ENCODE results near the gene ANKRD11. TPM values are rescaled to one million over a fixed set of nuclear protein-coding genes. Genes with fewer than 3 reads are reported as not detected.

The ANKRD11 gene
- total RNA-seq, 2 donors from 2014 or later = 118 to 159 TPM

DNA sequence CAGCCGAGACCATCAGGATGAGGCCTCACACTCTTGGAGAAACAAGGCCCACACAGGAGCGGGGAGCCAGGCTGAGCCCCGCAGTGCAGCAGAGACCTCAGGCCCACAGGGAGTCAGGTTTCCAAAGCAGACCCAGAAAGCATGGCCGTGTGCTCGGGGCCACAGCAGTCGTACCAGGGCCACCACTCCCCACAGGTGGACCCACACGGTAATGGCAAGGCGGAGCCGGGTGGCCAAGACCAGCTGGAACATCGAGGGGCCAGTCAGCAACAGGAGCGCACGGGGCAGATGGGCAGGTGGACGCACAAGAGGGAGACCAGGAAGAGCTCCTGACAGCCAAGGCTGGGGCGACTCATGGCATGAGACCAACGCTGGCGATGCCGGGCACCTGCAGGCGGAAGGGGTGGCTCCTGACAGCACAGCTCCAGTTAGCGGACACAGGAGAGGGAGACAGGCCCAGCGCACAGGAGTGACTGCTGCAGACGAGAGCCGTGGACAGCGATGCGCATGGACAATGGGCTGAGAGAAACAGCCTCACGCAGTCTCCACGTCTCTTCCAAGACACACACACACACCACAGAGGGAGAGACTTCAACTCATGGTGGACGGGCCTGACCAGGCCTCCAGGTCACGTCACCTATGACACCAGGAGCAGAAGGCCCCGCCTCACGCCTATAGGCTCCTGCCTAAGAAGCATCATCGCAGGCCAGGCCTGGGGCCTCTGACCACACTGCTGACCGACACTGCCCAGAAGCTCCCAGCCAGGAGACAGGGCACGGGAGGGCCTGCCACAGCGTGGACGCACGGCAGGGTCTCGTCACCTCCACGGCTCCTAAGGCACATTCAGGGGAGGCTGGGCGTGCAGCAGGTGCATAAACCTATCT lies 214.3 kb downstream of the ANKRD11 start:
- no peak overlapping the region for H3K27ac ChIP-seq (ENCODE audit: low read depth, low read length)
- peaks cover 45% of the 10 kb centered on the region for H3K36me3 ChIP-seq (ENCODE audit: control insufficient read depth, insufficient read depth, low read length)
- 94 to 95% methylated on average over 30 to 39 of the region's 39 CpGs for WGBS, 2 experiments (ENCODE audit: insufficient coverage in 1 of 2, insufficient read length in 1 of 2)
- no peaks in the 10 kb centered on the region for H3K9me3 ChIP-seq (ENCODE audit: control insufficient read depth, low read length)
- Mint-ChIP-seq H3K4me1 (no peaks in the 10 kb centered on the region), H3K36me3 (ENCODE audit: low read depth) (peaks cover 56% of the 10 kb centered on the region), H3K4me3 (no peak overlapping the region), H3K27me3 (ENCODE audit: insufficient read depth) (no peaks in the 10 kb centered on the region), H3K27ac (no peak overlapping the region), H3K9me3 (no peaks in the 10 kb centered on the region)
- H3K4me1 ChIP-seq (ENCODE audit: control insufficient read depth, insufficient read depth, low read length) = no peaks in the 10 kb centered on the region
- TF ChIP-seq, protein P1, sequence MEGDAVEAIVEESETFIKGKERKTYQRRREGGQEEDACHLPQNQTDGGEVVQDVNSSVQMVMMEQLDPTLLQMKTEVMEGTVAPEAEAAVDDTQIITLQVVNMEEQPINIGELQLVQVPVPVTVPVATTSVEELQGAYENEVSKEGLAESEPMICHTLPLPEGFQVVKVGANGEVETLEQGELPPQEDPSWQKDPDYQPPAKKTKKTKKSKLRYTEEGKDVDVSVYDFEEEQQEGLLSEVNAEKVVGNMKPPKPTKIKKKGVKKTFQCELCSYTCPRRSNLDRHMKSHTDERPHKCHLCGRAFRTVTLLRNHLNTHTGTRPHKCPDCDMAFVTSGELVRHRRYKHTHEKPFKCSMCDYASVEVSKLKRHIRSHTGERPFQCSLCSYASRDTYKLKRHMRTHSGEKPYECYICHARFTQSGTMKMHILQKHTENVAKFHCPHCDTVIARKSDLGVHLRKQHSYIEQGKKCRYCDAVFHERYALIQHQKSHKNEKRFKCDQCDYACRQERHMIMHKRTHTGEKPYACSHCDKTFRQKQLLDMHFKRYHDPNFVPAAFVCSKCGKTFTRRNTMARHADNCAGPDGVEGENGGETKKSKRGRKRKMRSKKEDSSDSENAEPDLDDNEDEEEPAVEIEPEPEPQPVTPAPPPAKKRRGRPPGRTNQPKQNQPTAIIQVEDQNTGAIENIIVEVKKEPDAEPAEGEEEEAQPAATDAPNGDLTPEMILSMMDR (conservative IDR thresholded peaks at IDR 0.05) = no peak
- DNase-seq = no peak
- no peak overlapping the region for H3K9ac ChIP-seq (ENCODE audit: extremely low read depth, low read length, poor library complexity, severe bottlenecking)
- no peak overlapping the region for H3K4me3 ChIP-seq (ENCODE audit: low read length)
- H3K27me3 ChIP-seq (ENCODE audit: control insufficient read depth, insufficient read depth, low read length, poor library complexity, severe bottlenecking) = no peaks in the 10 kb centered on the region

DNA sequence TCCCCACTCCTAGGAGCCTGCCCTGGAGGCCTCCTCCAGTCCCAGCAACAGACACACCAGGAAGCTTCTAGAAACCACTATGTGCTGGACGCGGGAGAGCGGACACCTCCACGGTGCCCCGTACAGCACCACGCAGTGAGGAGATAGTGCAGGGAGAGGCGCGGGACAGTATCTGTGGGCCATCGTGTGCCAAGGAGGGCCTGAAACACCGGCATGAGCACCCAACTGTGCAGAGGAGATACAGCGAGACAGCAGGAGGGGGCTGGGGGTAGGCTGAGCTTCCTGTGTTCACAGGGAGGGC lies 215.1 kb downstream of the ANKRD11 start:
- no peaks in the 10 kb centered on the region for H3K4me1 Mint-ChIP-seq
- Histone ChIP-seq H3K27me3 (ENCODE audit: control insufficient read depth, insufficient read depth, low read length, poor library complexity, severe bottlenecking) (no peaks in the 10 kb centered on the region), H3K36me3 (ENCODE audit: control insufficient read depth, insufficient read depth, low read length) (peaks cover 49% of the 10 kb centered on the region), H3K9me3 (ENCODE audit: control insufficient read depth, low read length) (no peaks in the 10 kb centered on the region), H3K4me3 (ENCODE audit: low read length) (no peak overlapping the region), H3K27ac (ENCODE audit: low read depth, low read length) (no peak overlapping the region), H3K9ac (ENCODE audit: extremely low read depth, low read length, poor library complexity, severe bottlenecking) (no peak overlapping the region), H3K4me1 (ENCODE audit: control insufficient read depth, insufficient read depth, low read length) (no peaks in the 10 kb centered on the region)
- 93 to 95% methylated on average over 4 to 11 of the region's 11 CpGs for WGBS, 2 experiments (ENCODE audit: insufficient coverage in 1 of 2, insufficient read length in 1 of 2)
- no peaks in the 10 kb centered on the region for H3K27me3 Mint-ChIP-seq (ENCODE audit: insufficient read depth)
- no peak overlapping the region for H3K4me3 Mint-ChIP-seq
- H3K36me3 Mint-ChIP-seq (ENCODE audit: low read depth) = peaks cover 58% of the 10 kb centered on the region
- H3K27ac Mint-ChIP-seq = peak overlapping the region; percentile 74
- no peaks in the 10 kb centered on the region for H3K9me3 Mint-ChIP-seq
- DNase-seq = no peak
- TF ChIP-seq, protein P1 (conservative IDR thresholded peaks at IDR 0.05) = no peak

DNA sequence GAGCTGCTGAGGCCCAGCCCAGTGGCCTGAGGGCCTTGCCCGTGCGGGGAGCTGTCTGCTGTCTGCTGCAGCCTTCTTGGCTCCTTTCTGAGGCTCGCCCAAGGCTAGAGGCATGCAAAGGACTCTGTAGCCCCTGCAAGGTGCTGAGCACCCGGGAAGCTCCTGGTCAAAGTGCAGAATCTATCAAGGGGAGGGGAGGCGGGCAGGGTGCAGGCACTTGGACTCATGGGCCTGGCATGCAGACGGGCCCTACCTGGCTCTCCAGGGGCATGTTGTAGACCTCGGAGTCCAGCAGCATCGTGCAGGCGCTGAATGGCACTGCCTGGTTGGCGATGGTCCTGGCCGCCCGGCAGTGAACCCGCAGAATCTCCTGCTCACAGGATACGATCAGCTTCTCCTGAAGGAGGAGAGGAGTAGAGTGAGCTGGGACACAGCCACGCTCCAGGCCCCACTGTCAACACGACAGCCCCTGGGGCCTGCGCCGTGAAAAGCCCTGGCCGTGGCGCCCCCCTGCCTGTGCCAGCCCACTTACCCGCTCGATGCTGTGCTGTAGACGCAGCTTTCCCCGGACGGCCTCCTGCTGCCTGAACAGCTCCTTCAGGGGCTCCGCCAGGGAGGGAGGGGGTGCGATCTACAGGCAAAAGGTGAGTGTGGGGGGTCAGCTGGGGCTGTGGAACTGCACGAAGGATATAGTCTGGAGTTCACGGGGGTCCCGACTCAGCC lies 215.6 kb downstream of the ANKRD11 start:
- no peak for DNase-seq
- no peaks in the 10 kb centered on the region for H3K4me1 ChIP-seq (ENCODE audit: control insufficient read depth, insufficient read depth, low read length)
- Mint-ChIP-seq H3K4me3 (no peak overlapping the region), H3K27me3 (ENCODE audit: insufficient read depth) (no peaks in the 10 kb centered on the region), H3K4me1 (no peaks in the 10 kb centered on the region), H3K9me3 (no peaks in the 10 kb centered on the region), H3K36me3 (ENCODE audit: low read depth) (peaks cover 63% of the 10 kb centered on the region), H3K27ac (peak overlapping the region; percentile 74)
- H3K9ac ChIP-seq (ENCODE audit: extremely low read depth, low read length, poor library complexity, severe bottlenecking) = no peak overlapping the region
- no peak overlapping the region for H3K27ac ChIP-seq (ENCODE audit: low read depth, low read length)
- TF ChIP-seq, protein P1 (conservative IDR thresholded peaks at IDR 0.05) = no peak
- WGBS, 2 experiments (ENCODE audit: insufficient coverage in 1 of 2, insufficient read length in 1 of 2) = 95 to 98% methylated on average over 10 to 30 of the region's 30 CpGs
- H3K36me3 ChIP-seq (ENCODE audit: control insufficient read depth, insufficient read depth, low read length) = peaks cover 54% of the 10 kb centered on the region
- no peaks in the 10 kb centered on the region for H3K9me3 ChIP-seq (ENCODE audit: control insufficient read depth, low read length)
- H3K4me3 ChIP-seq (ENCODE audit: low read length) = no peak overlapping the region
- no peaks in the 10 kb centered on the region for H3K27me3 ChIP-seq (ENCODE audit: control insufficient read depth, insufficient read depth, low read length, poor library complexity, severe bottlenecking)

Data from endodermal cell (in vitro differentiated cells).